ENCODE data around the gene MPG.
A peak's percentile ranks its signal among the peaks of the same experiment; 100 is the strongest.
"Not testable (repeated sequence)": the region's sequence is repeated elsewhere in the genome, so short reads cannot be mapped to it uniquely, and the experiment has no call there.

Gene MPG

DNA sequence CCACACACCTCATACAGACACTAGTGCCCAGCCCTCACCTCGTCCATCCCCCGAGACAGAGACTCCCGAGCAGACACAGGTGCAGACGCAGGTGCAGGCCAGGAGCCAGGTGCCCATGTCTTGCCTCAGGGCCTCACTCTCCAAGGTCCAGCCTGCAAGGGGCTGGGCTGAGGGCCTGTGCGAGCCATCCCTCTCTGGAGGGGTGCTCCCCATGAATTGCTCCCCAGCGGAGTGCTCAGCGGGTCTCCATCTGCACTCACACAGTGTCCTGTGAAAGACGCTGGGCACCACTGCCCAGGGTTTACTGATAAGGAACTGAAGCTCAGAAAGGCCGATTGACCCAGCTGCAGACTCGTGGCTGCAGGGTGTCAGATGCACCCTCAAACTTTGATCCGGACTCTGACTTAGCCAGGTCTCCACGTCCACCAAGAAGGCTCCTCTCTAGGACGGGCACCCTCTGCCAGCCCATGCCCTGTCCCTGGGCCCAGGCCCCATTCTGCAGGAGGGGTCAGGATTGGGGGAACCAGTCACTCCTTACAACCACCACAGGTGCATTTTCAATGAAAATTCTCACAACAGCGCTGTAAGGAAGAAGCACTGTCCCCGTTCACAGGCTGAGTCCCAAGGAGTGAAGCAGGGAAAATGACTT lies 41.6 kb upstream of the MPG start:
- Histone ChIP-seq H3K9me2 (replicated peaks; ENCODE audit: insufficient read depth, low read length) (no peaks in the 10 kb centered on the region), H3K27ac (ENCODE audit: low read depth, low read length) (no peak overlapping the region), H3F3A (ENCODE audit: insufficient read depth) (peaks cover 5% of the 10 kb centered on the region; the same call in 1 of the 2 replicates), H3K4me2 (ENCODE audit: low read depth, low read length, poor library complexity, severe bottlenecking) (no peak overlapping the region), H3K79me2 (ENCODE audit: insufficient read depth, low read length) (no peaks in the 10 kb centered on the region), H3K36me3 (ENCODE audit: low read length) (no peaks in the 10 kb centered on the region), H3K4me3 (ENCODE audit: insufficient read depth, low read length, poor library complexity, severe bottlenecking) (no peak overlapping the region), H3K9me3 (ENCODE audit: insufficient read depth, low read length) (no peaks in the 10 kb centered on the region), H4K20me1 (ENCODE audit: low read depth, low read length) (no peaks in the 10 kb centered on the region; the same call in 1 of the 2 replicates), H2AFZ (ENCODE audit: low read depth, low read length, severe bottlenecking) (no peak overlapping the region), H3K9ac (ENCODE audit: low read length) (no peak overlapping the region), H3K27me3 (ENCODE audit: low read length) (no peaks in the 10 kb centered on the region)
- TF ChIP-seq EZH2phosphoT487 (conservative IDR thresholded peaks at IDR 0.05; ENCODE audit: low read length), result no peak
- TF ChIP-seq, protein P1, sequence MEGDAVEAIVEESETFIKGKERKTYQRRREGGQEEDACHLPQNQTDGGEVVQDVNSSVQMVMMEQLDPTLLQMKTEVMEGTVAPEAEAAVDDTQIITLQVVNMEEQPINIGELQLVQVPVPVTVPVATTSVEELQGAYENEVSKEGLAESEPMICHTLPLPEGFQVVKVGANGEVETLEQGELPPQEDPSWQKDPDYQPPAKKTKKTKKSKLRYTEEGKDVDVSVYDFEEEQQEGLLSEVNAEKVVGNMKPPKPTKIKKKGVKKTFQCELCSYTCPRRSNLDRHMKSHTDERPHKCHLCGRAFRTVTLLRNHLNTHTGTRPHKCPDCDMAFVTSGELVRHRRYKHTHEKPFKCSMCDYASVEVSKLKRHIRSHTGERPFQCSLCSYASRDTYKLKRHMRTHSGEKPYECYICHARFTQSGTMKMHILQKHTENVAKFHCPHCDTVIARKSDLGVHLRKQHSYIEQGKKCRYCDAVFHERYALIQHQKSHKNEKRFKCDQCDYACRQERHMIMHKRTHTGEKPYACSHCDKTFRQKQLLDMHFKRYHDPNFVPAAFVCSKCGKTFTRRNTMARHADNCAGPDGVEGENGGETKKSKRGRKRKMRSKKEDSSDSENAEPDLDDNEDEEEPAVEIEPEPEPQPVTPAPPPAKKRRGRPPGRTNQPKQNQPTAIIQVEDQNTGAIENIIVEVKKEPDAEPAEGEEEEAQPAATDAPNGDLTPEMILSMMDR (IDR thresholded peaks at IDR 0.05; ENCODE audit: insufficient read depth, low read length, poor library complexity, severe bottlenecking), result no peak

DNA sequence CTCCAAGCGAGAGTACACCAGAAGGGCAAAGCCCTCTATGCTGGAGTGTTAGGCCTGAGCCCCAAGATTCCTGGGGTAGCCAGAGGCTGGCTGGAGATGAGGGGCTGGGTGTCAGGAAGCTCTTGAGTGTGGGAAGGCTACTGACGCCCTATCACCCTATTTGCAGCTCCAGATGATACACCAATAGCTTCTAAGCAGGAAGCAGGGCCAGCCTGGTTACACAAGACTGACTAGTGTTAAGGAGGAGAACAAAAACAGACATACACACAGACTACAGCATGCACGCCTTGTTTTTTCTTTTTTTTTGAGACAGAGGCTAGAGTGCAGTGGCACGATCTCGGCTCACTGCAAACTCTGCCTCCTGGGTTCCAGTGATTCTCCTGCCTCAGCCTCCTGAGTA lies 40.5 kb upstream of the MPG start:
- Histone ChIP-seq H4K20me1 (ENCODE audit: low read depth, low read length) (no peaks in the 10 kb centered on the region; the same call in 1 of the 2 replicates), H3K36me3 (ENCODE audit: low read length) (0 out of 2 replicates have a peak, but pooled peaks cover 4% of the 10 kb centered on the region), H3K9me2 (replicated peaks; ENCODE audit: insufficient read depth, low read length) (no peaks in the 10 kb centered on the region), H3K27ac (ENCODE audit: low read depth, low read length) (no peak overlapping the region), H3K4me2 (ENCODE audit: low read depth, low read length, poor library complexity, severe bottlenecking) (no peak overlapping the region), H3K9me3 (ENCODE audit: insufficient read depth, low read length) (no peaks in the 10 kb centered on the region), H3K9ac (ENCODE audit: low read length) (no peak overlapping the region), H2AFZ (ENCODE audit: low read depth, low read length, severe bottlenecking) (no peak overlapping the region), H3F3A (ENCODE audit: insufficient read depth) (peaks cover 5% of the 10 kb centered on the region; the same call in 1 of the 2 replicates), H3K4me3 (ENCODE audit: insufficient read depth, low read length, poor library complexity, severe bottlenecking) (no peak overlapping the region), H3K79me2 (ENCODE audit: insufficient read depth, low read length) (no peaks in the 10 kb centered on the region), H3K27me3 (ENCODE audit: low read length) (no peaks in the 10 kb centered on the region)
- TF ChIP-seq EZH2phosphoT487 (conservative IDR thresholded peaks at IDR 0.05; ENCODE audit: low read length), result no peak
- TF ChIP-seq, protein P1 (IDR thresholded peaks at IDR 0.05; ENCODE audit: insufficient read depth, low read length, poor library complexity, severe bottlenecking), result no peak

DNA sequence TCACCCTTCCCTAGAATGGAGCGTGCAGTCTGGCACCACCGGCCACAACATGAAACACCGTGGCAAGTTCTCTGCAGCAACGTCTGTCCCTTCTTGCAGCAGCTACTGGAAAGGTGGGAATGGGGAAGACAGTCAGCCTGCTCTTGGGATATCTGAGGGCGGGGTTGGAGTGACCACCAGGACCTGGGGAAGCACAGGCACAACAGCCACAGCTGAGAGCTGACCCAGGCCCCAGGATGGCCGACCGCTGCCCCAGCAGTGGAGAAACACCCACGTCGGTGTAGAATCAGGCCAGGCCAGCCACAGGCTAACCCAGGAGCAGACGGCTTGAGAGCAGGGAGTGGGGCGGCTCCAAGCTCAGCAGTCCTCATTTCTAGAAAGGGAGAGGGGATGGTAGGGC lies 39.8 kb upstream of the MPG start:
- not testable (repeated sequence) for H3K4me3 ChIP-seq (ENCODE audit: insufficient read depth, low read length, poor library complexity, severe bottlenecking); H4K20me1 ChIP-seq (ENCODE audit: low read depth, low read length); H3F3A ChIP-seq (ENCODE audit: insufficient read depth); H3K4me2 ChIP-seq (ENCODE audit: low read depth, low read length, poor library complexity, severe bottlenecking); H3K79me2 ChIP-seq (ENCODE audit: insufficient read depth, low read length); H3K9me3 ChIP-seq (ENCODE audit: insufficient read depth, low read length); H3K9me2 ChIP-seq (replicated peaks; ENCODE audit: insufficient read depth, low read length); H3K9ac ChIP-seq (ENCODE audit: low read length); H3K36me3 ChIP-seq (ENCODE audit: low read length); H2AFZ ChIP-seq (ENCODE audit: low read depth, low read length, severe bottlenecking); H3K27me3 ChIP-seq (ENCODE audit: low read length)
- peak overlapping the region; percentile 46 for H3K27ac ChIP-seq (ENCODE audit: low read depth, low read length)
